OCI-LY3 (cell line): ENCODE measurements around the gene GALNTL6.

ENCODE experiments used
- H2AFZ ChIP-seq: fragments of 200-600, 300-600 bp; shearing (Covaris generic); 2 replicates; pipeline ENCODE4 v1.6.0; 2014; ENCODE audit warnings: antibody characterized with exemption, low read depth, low read length
- H3K27ac ChIP-seq: fragments of 200-600, 300-600 bp; sonication (generic); 2 replicates; pipeline ENCODE4 v1.5.1; 2014; ENCODE audit warnings: mild to moderate bottlenecking, low read length, moderate library complexity, mixed read lengths
- H3K27me3 ChIP-seq: fragments of 200-600, 300-600 bp; sonication (generic); 2 replicates; pipeline ENCODE4 v1.6.1; 2014; ENCODE audit warnings: low read depth, low read length, mixed read lengths
- H3K36me3 ChIP-seq: fragments of 200-600, 300-600 bp; sonication (generic); replicated peaks from 2 replicates; pipeline ENCODE3; 2014; ENCODE audit warnings: low read depth, low read length, mixed read lengths
- H3K4me1 ChIP-seq: fragments of 300-600, 200-600 bp; sonication (generic); 2 replicates; pipeline ENCODE4 v1.6.1; 2014; ENCODE audit warnings: low read length, mixed read lengths
- H3K4me2 ChIP-seq: fragments of 200-600, 300-600 bp; sonication (generic); 2 replicates; pipeline ENCODE4 v1.6.1; 2014; ENCODE audit warnings: low read length, mixed read lengths
- H3K4me3 ChIP-seq: fragments of 300-600, 200-600 bp; sonication (generic); 2 replicates; pipeline ENCODE4 v1.5.1; 2014; ENCODE audit warnings: antibody characterized with exemption, mild to moderate bottlenecking, low read length, moderate library complexity
- H3K79me2 ChIP-seq: fragments of 300-600, 200-600 bp; shearing (Covaris generic); 2 replicates; pipeline ENCODE4 v1.6.1; 2014; ENCODE audit warnings: mild to moderate bottlenecking, low read length, mixed read lengths
- H3K9ac ChIP-seq: fragments of 300-600, 200-600 bp; shearing (Covaris generic); 2 replicates; pipeline ENCODE4 v1.6.0; 2014; ENCODE audit warnings: mild to moderate bottlenecking, low read length, moderate library complexity
- H3K9me3 ChIP-seq: fragments of 200-600, 300-600 bp; shearing (Covaris generic); 2 replicates; pipeline ENCODE4 v1.6.1; 2014; ENCODE audit warnings: low read length, mixed read lengths; ENCODE audit not compliant: insufficient read depth
- H4K20me1 ChIP-seq: fragments of 200-600, 300-600 bp; sonication (generic); 2 replicates; pipeline ENCODE4 v1.6.1; 2016; ENCODE audit warnings: low read length, mixed read lengths; ENCODE audit not compliant: insufficient read depth
- CTCF ChIP-seq: fragments of 200-600, 300-600 bp; sonication (generic); IDR thresholded peaks from 2 replicates; pipeline ENCODE4 v1.5.1; 2014; ENCODE audit warnings: antibody characterized with exemption, low read length, low read depth
- EZH2phosphoT487 ChIP-seq: fragments of 200-600 bp; shearing (Covaris generic); IDR thresholded peaks from 2 replicates; pipeline ENCODE4 v1.6.1; 2018; ENCODE audit warnings: antibody characterized with exemption, mixed run types, low read depth

Gene GALNTL6

GRCh38 chr4:171891038-171891437 lies 77.8 kb downstream of the GALNTL6 start:
- H3K9me3 ChIP-seq = peaks cover 4% of the 10 kb centered on the region; the same call in 1 of the 2 replicates
- H2AFZ ChIP-seq = 0 out of 2 replicates have a peak overlapping the region, but pooled peaks have one; percentile 15
- H3K27me3 ChIP-seq = no peaks in the 10 kb centered on the region
- H3K4me2 ChIP-seq = peak overlapping the region; percentile 10
- H4K20me1 ChIP-seq = no peaks in the 10 kb centered on the region
- H3K9ac ChIP-seq = no peak overlapping the region
- H3K36me3 ChIP-seq = no peaks in the 10 kb centered on the region
- TF ChIP-seq CTCF = peak; percentile 34
- no peak for TF ChIP-seq EZH2phosphoT487
- peaks cover 11% of the 10 kb centered on the region for H3K4me1 ChIP-seq
- H3K4me3 ChIP-seq = no peak overlapping the region
- H3K79me2 ChIP-seq = no peaks in the 10 kb centered on the region
- H3K27ac ChIP-seq = no peak overlapping the region

- Histone ChIP-seq H3K79me2 (no peaks in the 10 kb centered on the region), H3K9me3 (no peaks in the 10 kb centered on the region), H3K4me1 (peaks cover 2% of the 10 kb centered on the region), H3K9ac (no peak overlapping the region), H2AFZ (no peak overlapping the region), H3K36me3 (no peaks in the 10 kb centered on the region), H3K27ac (no peak overlapping the region), H4K20me1 (no peaks in the 10 kb centered on the region), H3K4me2 (no peak overlapping the region), H3K27me3 (no peaks in the 10 kb centered on the region), H3K4me3 (no peak overlapping the region)
- TF ChIP-seq CTCF (no peak), EZH2phosphoT487 (no peak)
These were observed 83.2 kb downstream of the GALNTL6 start for GRCh38 chr4:171896426-171896825.

DNA sequence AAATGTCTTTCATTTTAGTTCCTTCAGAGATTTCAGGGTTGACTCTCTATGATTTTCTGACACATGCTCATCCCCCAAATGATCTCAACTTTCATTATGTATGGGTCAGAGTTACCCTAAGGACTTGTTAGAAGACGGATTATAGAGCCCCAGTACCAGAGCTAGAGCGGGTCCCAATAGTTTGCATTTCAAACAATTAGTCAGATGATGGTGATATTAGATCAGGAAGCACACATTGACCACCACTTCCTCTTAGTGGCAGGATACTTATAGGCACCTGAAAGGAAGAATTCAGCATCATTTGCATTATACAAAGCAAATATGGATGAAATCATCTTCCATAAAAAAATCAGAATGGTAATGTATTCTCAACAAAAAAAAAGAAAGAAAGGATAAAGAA lies 106.1 kb downstream of the GALNTL6 start:
- Histone ChIP-seq H4K20me1 (no peaks in the 10 kb centered on the region), H3K36me3 (no peaks in the 10 kb centered on the region), H3K4me2 (peak overlapping the region; percentile 1; the same call in 1 of the 2 replicates), H3K4me1 (peaks cover 11% of the 10 kb centered on the region), H3K27ac (peak overlapping the region; percentile 36; the same call in 1 of the 2 replicates), H2AFZ (no peak overlapping the region), H3K27me3 (no peaks in the 10 kb centered on the region), H3K4me3 (no peak overlapping the region), H3K9ac (no peak overlapping the region), H3K9me3 (no peaks in the 10 kb centered on the region), H3K79me2 (no peaks in the 10 kb centered on the region)
- TF ChIP-seq CTCF (no peak), EZH2phosphoT487 (no peak)

DNA sequence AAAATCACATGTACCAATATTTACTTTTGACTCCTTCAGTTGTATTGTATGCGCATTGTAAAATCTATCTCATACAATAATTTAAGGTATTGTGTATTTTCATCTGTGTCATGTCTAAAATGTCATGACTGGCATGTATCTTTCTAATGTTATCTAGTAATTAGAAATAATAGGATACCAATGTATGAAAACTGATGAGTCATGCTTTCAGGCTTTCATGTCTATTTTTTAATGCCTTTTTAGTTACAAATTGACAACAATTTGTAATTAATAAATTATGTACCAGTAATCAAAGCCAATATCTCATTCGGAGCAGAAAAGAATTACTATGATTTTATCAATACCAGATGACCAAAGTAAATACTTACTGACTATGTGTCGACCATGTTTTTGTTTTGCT lies 107.7 kb downstream of the GALNTL6 start:
- TF ChIP-seq CTCF (no peak), EZH2phosphoT487 (no peak)
- no peaks in the 10 kb centered on the region for H3K79me2 ChIP-seq
- no peak overlapping the region for H3K27ac ChIP-seq
- H3K4me2 ChIP-seq = no peak overlapping the region
- H4K20me1 ChIP-seq = no peaks in the 10 kb centered on the region
- H3K9ac ChIP-seq = no peak overlapping the region
- H3K4me3 ChIP-seq = no peak overlapping the region
- H3K36me3 ChIP-seq = no peaks in the 10 kb centered on the region
- no peaks in the 10 kb centered on the region for H3K9me3 ChIP-seq
- H3K4me1 ChIP-seq = peaks cover 11% of the 10 kb centered on the region
- H2AFZ ChIP-seq = no peak overlapping the region
- H3K27me3 ChIP-seq = no peaks in the 10 kb centered on the region
